H9 (cell line): Measurements from ENCODE around the gene RAB40C. TPM values are rescaled to one million over a fixed set of nuclear protein-coding genes. Genes with fewer than 3 reads are reported as not detected.

Experiments used
- DNase-seq: peaks from one replicate; pipeline ENCODE4 v3.0.0-alpha.2; 2017
- H2AFZ ChIP-seq: one replicate; pipeline ENCODE4 v1.6.1; 2013; ENCODE audit warnings: mild to moderate bottlenecking, low read length, control low read depth, moderate library complexity
- H2AK5ac ChIP-seq: 2 replicates; pipeline ENCODE4 v1.6.1; 2013; ENCODE audit warnings: low read length, control low read depth, mixed read lengths; ENCODE audit not compliant: insufficient read length
- H2BK120ac ChIP-seq: one replicate; pipeline ENCODE4 v1.6.1; 2013; ENCODE audit warnings: low read depth, mild to moderate bottlenecking, low read length, control low read depth, inconsistent platforms; ENCODE audit not compliant: poor library complexity, severe bottlenecking
- H2BK12ac ChIP-seq: 2 replicates; pipeline ENCODE4 v1.6.1; 2013; ENCODE audit warnings: low read length, control low read depth, mixed read lengths, low read depth; ENCODE audit not compliant: insufficient read length
- H2BK15ac ChIP-seq: 2 replicates; pipeline ENCODE4 v1.6.1; 2013; ENCODE audit warnings: low read depth, low read length, control low read depth
- H2BK20ac ChIP-seq: one replicate; pipeline ENCODE4 v1.6.1; 2013; ENCODE audit warnings: low read depth, mild to moderate bottlenecking, low read length, control low read depth, inconsistent platforms; ENCODE audit not compliant: poor library complexity, severe bottlenecking
- H2BK5ac ChIP-seq: 2 replicates; pipeline ENCODE4 v1.6.1; 2013; ENCODE audit warnings: low read length, control low read depth, mixed read lengths; ENCODE audit not compliant: insufficient read length
- H3K14ac ChIP-seq: 2 replicates; pipeline ENCODE4 v1.6.1; 2013; ENCODE audit warnings: low read length, control low read depth; ENCODE audit not compliant: insufficient read depth
- H3K18ac ChIP-seq: 2 replicates; pipeline ENCODE4 v1.6.1; 2013; ENCODE audit warnings: low read depth, mild to moderate bottlenecking, mixed read lengths, low read length, control low read depth; ENCODE audit not compliant: insufficient read length
- H3K23ac ChIP-seq: 2 replicates; pipeline ENCODE4 v1.6.1; 2013; ENCODE audit warnings: low read length, control low read depth, mixed read lengths, low read depth; ENCODE audit not compliant: insufficient read length
- H3K23me2 ChIP-seq: 2 replicates; pipeline ENCODE4 v1.6.1; 2013; ENCODE audit warnings: low read depth, mild to moderate bottlenecking, mixed read lengths, low read length, control low read depth; ENCODE audit not compliant: insufficient read length, poor library complexity, severe bottlenecking
- H3K27ac ChIP-seq: 2 replicates; pipeline ENCODE4 v1.5.1; 2013; ENCODE audit warnings: low read length, control low read depth, mixed read lengths, low read depth; ENCODE audit not compliant: insufficient read length
- H3K27me3 ChIP-seq: 2 replicates; pipeline ENCODE4 v1.6.1; 2013; ENCODE audit warnings: low read length, control low read depth, inconsistent platforms; ENCODE audit not compliant: insufficient read depth
- H3K4ac ChIP-seq: 2 replicates; pipeline ENCODE4 v1.6.1; 2013; ENCODE audit warnings: low read depth, mild to moderate bottlenecking, control low read depth, inconsistent platforms, low read length, moderate library complexity
- H3K4me1 ChIP-seq: 2 replicates; pipeline ENCODE4 v1.6.1; 2013; ENCODE audit warnings: low read length, control low read depth, inconsistent platforms; ENCODE audit not compliant: insufficient read depth
- H3K4me2 ChIP-seq: 2 replicates; pipeline ENCODE4 v1.6.1; 2013; ENCODE audit warnings: low read length, control low read depth, mixed read lengths; ENCODE audit not compliant: insufficient read length, insufficient read depth
- H3K56ac ChIP-seq: 2 replicates; pipeline ENCODE4 v1.6.1; 2013; ENCODE audit warnings: low read depth, mild to moderate bottlenecking, mixed read lengths, low read length, control low read depth; ENCODE audit not compliant: insufficient read length
- H3K79me1 ChIP-seq: 2 replicates; pipeline ENCODE4 v1.6.1; 2013; ENCODE audit warnings: low read depth, mild to moderate bottlenecking, moderate library complexity, low read length, control low read depth, inconsistent platforms; ENCODE audit not compliant: insufficient read depth, poor library complexity, severe bottlenecking
- H3K79me2 ChIP-seq: 2 replicates; pipeline ENCODE4 v1.6.1; 2013; ENCODE audit warnings: low read length, control low read depth, inconsistent platforms; ENCODE audit not compliant: insufficient read depth
- H3K9ac ChIP-seq: 2 replicates; pipeline ENCODE4 v1.6.1; 2013; ENCODE audit warnings: low read length, control low read depth, mixed read lengths; ENCODE audit not compliant: insufficient read length; ENCODE audit errors: extremely low read depth
- H3K9me3 ChIP-seq: one replicate; pipeline ENCODE4 v1.6.1; 2013; ENCODE audit warnings: low read depth, low read length, inconsistent platforms; ENCODE audit not compliant: control insufficient read depth
- H3T11ph ChIP-seq: one replicate; pipeline ENCODE4 v1.6.1; 2013; ENCODE audit warnings: mild to moderate bottlenecking, low read length, control low read depth, inconsistent platforms
- H4K20me1 ChIP-seq: one replicate; pipeline ENCODE4 v1.6.1; 2013; ENCODE audit not compliant: control insufficient read depth, insufficient read length, insufficient read depth
- H4K5ac ChIP-seq: 2 replicates; pipeline ENCODE4 v1.6.1; 2013; ENCODE audit warnings: low read depth, mild to moderate bottlenecking, mixed read lengths, low read length, control low read depth; ENCODE audit not compliant: insufficient read length
- H4K8ac ChIP-seq: replicated peaks from 2 replicates; pipeline ENCODE4 v1.6.1; 2013; ENCODE audit warnings: low read length, control low read depth, mixed read lengths, low read depth; ENCODE audit not compliant: insufficient read length
- H4K91ac ChIP-seq: 2 replicates; pipeline ENCODE4 v1.6.1; 2013; ENCODE audit warnings: low read depth, mild to moderate bottlenecking, moderate library complexity, mixed read lengths, low read length, control low read depth; ENCODE audit not compliant: insufficient read length
- H3K27ac Mint-ChIP-seq, 3 experiments: 2 replicates in 2 of 3; 3 replicates in 1 of 3; pipeline ENCODE4 v1.8.0; 2020 to 2021; ENCODE audit warnings: mixed read lengths in 3 of 3, mild to moderate bottlenecking in 1 of 3, moderate library complexity in 1 of 3
- H3K27me3 Mint-ChIP-seq: 2 replicates; pipeline ENCODE4 v1.8.0; 2021; ENCODE audit warnings: low read depth, mild to moderate bottlenecking, moderate library complexity, mixed read lengths
- H3K36me3 Mint-ChIP-seq, 3 experiments: 2 replicates in 2 of 3; 3 replicates in 1 of 3; pipeline ENCODE4 v1.8.0; 2020 to 2021; ENCODE audit warnings: low read depth in 3 of 3, mixed read lengths in 3 of 3; ENCODE audit not compliant: insufficient read depth in 1 of 3
- H3K4me1 Mint-ChIP-seq, 2 experiments: 2 replicates each; pipeline ENCODE4 v1.8.0; 2020; ENCODE audit warnings: mixed read lengths in 2 of 2
- H3K4me3 Mint-ChIP-seq, 2 experiments: 2 replicates in 1 of 2; 3 replicates in 1 of 2; pipeline ENCODE4 v1.8.0; 2020 to 2021; ENCODE audit warnings: mild to moderate bottlenecking in 2 of 2, mixed read lengths in 2 of 2, moderate library complexity in 1 of 2
- H3K9me3 Mint-ChIP-seq, 2 experiments: 2 replicates in 1 of 2; 3 replicates in 1 of 2; pipeline ENCODE4 v1.8.0; 2020; ENCODE audit warnings: mild to moderate bottlenecking in 2 of 2, mixed read lengths in 2 of 2, moderate library complexity in 1 of 2
- WGBS: extraction: QIAGEN DNeasy Blood & Tissue Kit; methylation state at CpG from one replicate; pipeline ENCODE4 v1.1.7; 2013; ENCODE audit warnings: missing lambda C conversion rate, low lambda C conversion rate, mixed read lengths; ENCODE audit not compliant: insufficient read length; ENCODE audit errors: extremely low coverage; 5-methylcytosine and 5-hydroxymethylcytosine counted together
- total RNA-seq: library from RNA; stranded (reverse); gene quantifications from 2 replicates; pipeline ENCODE4 v1.2.1, GENCODE V29; 2021
- TF ChIP-seq, protein P1 (sequence below): fragments of 200-600 bp; sonication (generic); conservative IDR thresholded peaks from 3 replicates; pipeline ENCODE4 v1.8.0; 2021; ENCODE audit warnings: antibody characterized with exemption, mild to moderate bottlenecking

Gene RAB40C
- total RNA-seq, 1 experiment from 2014 or later, result 19.1 TPM

DNA sequence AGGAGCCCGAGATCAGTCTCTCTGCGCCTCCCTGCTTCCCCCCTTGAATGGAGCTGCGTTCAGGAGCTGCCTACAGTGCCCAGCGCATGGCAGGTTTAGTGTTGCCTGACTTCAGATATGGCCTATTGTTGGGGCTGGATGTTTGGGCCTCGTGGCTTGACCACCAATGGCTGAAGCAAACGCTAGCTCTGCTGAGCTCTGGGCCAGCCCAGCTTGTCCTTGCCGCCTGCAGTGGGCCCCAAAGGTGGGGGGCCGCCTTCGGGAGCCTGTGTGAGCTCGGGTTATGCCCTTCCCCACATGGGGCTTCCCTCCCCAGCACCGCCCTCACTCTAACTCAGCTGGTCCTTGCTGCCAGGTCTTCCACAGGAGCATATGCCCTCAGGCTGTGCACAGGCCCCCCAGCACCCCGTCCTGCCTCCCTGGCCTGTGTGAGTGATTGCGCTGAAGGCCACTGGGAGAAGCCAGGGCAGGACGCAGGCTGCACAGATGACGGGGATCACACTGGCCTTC lies 48.2 kb downstream of the RAB40C start:
- H3K4me3 Mint-ChIP-seq, result peak overlapping the region; percentile 52 to 72
- H3K23ac ChIP-seq, result no peak overlapping the region
- no peak overlapping the region for H4K91ac ChIP-seq
- no peak overlapping the region for H3K18ac ChIP-seq
- H3K36me3 Mint-ChIP-seq, result peaks cover 0 to 6% (median 1%) of the 10 kb centered on the region in 3 experiments; a peak in 4 of 7 replicates
- no peak overlapping the region for H2BK12ac ChIP-seq
- no peak overlapping the region for H3K4ac ChIP-seq
- peaks cover 13% of the 10 kb centered on the region for H3K23me2 ChIP-seq
- H3K27ac Mint-ChIP-seq, result no peak overlapping the region; a peak in 1 of 7 replicates
- H2AK5ac ChIP-seq, result no peak overlapping the region
- H3K27ac ChIP-seq, result no peak overlapping the region
- no peak overlapping the region for H3K9ac ChIP-seq
- no peak for DNase-seq
- no peaks in the 10 kb centered on the region for H3K79me1 ChIP-seq
- no peaks in the 10 kb centered on the region for H4K20me1 ChIP-seq
- TF ChIP-seq, protein P1, sequence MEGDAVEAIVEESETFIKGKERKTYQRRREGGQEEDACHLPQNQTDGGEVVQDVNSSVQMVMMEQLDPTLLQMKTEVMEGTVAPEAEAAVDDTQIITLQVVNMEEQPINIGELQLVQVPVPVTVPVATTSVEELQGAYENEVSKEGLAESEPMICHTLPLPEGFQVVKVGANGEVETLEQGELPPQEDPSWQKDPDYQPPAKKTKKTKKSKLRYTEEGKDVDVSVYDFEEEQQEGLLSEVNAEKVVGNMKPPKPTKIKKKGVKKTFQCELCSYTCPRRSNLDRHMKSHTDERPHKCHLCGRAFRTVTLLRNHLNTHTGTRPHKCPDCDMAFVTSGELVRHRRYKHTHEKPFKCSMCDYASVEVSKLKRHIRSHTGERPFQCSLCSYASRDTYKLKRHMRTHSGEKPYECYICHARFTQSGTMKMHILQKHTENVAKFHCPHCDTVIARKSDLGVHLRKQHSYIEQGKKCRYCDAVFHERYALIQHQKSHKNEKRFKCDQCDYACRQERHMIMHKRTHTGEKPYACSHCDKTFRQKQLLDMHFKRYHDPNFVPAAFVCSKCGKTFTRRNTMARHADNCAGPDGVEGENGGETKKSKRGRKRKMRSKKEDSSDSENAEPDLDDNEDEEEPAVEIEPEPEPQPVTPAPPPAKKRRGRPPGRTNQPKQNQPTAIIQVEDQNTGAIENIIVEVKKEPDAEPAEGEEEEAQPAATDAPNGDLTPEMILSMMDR, result no peak
- no peak overlapping the region for H3K4me2 ChIP-seq
- H2AFZ ChIP-seq, result no peak overlapping the region
- H2BK15ac ChIP-seq, result no peak overlapping the region
- no peak overlapping the region for H2BK5ac ChIP-seq
- no peak overlapping the region for H3K14ac ChIP-seq
- H3K4me1 Mint-ChIP-seq, result peaks cover 11 to 25% of the 10 kb centered on the region in 2 experiments
- peaks cover 3% of the 10 kb centered on the region in 2 experiments; a peak in 2 of 5 replicates for H3K9me3 Mint-ChIP-seq
- H2BK120ac ChIP-seq, result no peak overlapping the region
- H4K5ac ChIP-seq, result no peak overlapping the region
- no peaks in the 10 kb centered on the region for H3K27me3 ChIP-seq
- no CpG with 5 or more reads among the region's 15 CpGs for WGBS
- peaks cover 2% of the 10 kb centered on the region; the same call in 1 of the 2 replicates for H3K27me3 Mint-ChIP-seq
- H2BK20ac ChIP-seq, result no peak overlapping the region
- peaks cover 2% of the 10 kb centered on the region; the same call in 1 of the 2 replicates for H3K79me2 ChIP-seq
- H3K56ac ChIP-seq, result no peak overlapping the region
- H3T11ph ChIP-seq, result no peak overlapping the region
- H3K9me3 ChIP-seq, result no peaks in the 10 kb centered on the region
- no peaks in the 10 kb centered on the region; the same call in 1 of the 2 replicates for H3K4me1 ChIP-seq
- H4K8ac ChIP-seq, result no peak overlapping the region
